ENCODE results near the gene PTX4. TPM values are rescaled to one million over a fixed set of nuclear protein-coding genes. Genes with fewer than 3 reads are reported as not detected.

Gene PTX4
- total RNA-seq, 4 donors from 2014 or later = not detected

GRCh38 chr16:1459967-1460366 lies 28.8 kb downstream of the PTX4 start:
- no peaks in the 10 kb centered on the region for H3K9me3 ChIP-seq
- no peak overlapping the region for H3K27ac ChIP-seq
- no peak overlapping the region for H3K4me3 ChIP-seq
- H3K27me3 ChIP-seq = no peaks in the 10 kb centered on the region
- H3K36me3 ChIP-seq = peaks cover 24 to 91% (median 25%) of the 10 kb centered on the region in 3 donors
- no peak for TF ChIP-seq POLR2A (IDR thresholded peaks at IDR 0.05)
- no peak for TF ChIP-seq CTCF (IDR thresholded peaks at IDR 0.05)
- intact Hi-C loops (cut with DNase I) = no loop called here
- DNase-seq = no peak
- WGBS, 2 donors = 67 to 79% methylated on average over 7 to 9 of the region's 10 CpGs
- no peaks in the 10 kb centered on the region for H3K4me1 ChIP-seq

- DNase-seq = no peak
- TF ChIP-seq POLR2A (IDR thresholded peaks at IDR 0.05) = no peak
- TF ChIP-seq CTCF (IDR thresholded peaks at IDR 0.05) = no peak
- intact Hi-C loops (cut with DNase I) = no loop called here
- no peak overlapping the region for H3K27ac ChIP-seq
- no peak overlapping the region for H3K4me3 ChIP-seq
- H3K4me1 ChIP-seq = no peaks in the 10 kb centered on the region
- H3K9me3 ChIP-seq = no peaks in the 10 kb centered on the region
- peaks cover 27 to 91% (median 29%) of the 10 kb centered on the region in 3 donors for H3K36me3 ChIP-seq
- H3K27me3 ChIP-seq = no peaks in the 10 kb centered on the region
- 80% methylated on average over 1 of the region's 14 CpGs; no CpG with 5 or more reads in 1 of the 2 donors for WGBS, 2 donors
Measured at GRCh38 chr16:1458977-1459341, 29.8 kb downstream of the PTX4 start.

- H3K36me3 ChIP-seq = peaks cover 31 to 91% (median 32%) of the 10 kb centered on the region in 3 donors
- no peak overlapping the region for H3K4me3 ChIP-seq
- H3K27me3 ChIP-seq = no peaks in the 10 kb centered on the region
- WGBS, 2 donors = 62 to 74% methylated on average over 10 of the region's 26 CpGs
- no peaks in the 10 kb centered on the region for H3K4me1 ChIP-seq
- intact Hi-C loops (cut with DNase I) = no loop called here
- DNase-seq = no peak
- no peak overlapping the region for H3K27ac ChIP-seq
- TF ChIP-seq CTCF (IDR thresholded peaks at IDR 0.05) (no peak), POLR2A (IDR thresholded peaks at IDR 0.05) (no peak)
- no peaks in the 10 kb centered on the region for H3K9me3 ChIP-seq
Measured at GRCh38 chr16:1458336-1458976, 30.3 kb downstream of the PTX4 start.

- 93 to 95% methylated on average over 12 to 15 of the region's 42 CpGs for WGBS, 2 donors
- DNase-seq = no peak
- no peaks in the 10 kb centered on the region for H3K9me3 ChIP-seq
- H3K27ac ChIP-seq = no peak overlapping the region
- peaks cover 34 to 91% (median 38%) of the 10 kb centered on the region in 3 donors for H3K36me3 ChIP-seq
- TF ChIP-seq POLR2A (IDR thresholded peaks at IDR 0.05) (no peak), CTCF (IDR thresholded peaks at IDR 0.05) (no peak)
- intact Hi-C loops (cut with DNase I) = no loop called here
- no peaks in the 10 kb centered on the region for H3K27me3 ChIP-seq
- no peaks in the 10 kb centered on the region for H3K4me1 ChIP-seq
- H3K4me3 ChIP-seq = no peak overlapping the region
Measured at GRCh38 chr16:1457489-1458245, 31.1 kb downstream of the PTX4 start.

- H3K27me3 ChIP-seq = no peaks in the 10 kb centered on the region
- H3K27ac ChIP-seq = no peak overlapping the region
- 87 to 91% methylated on average over 6 of the region's 16 CpGs for WGBS, 2 donors
- no peaks in the 10 kb centered on the region for H3K9me3 ChIP-seq
- intact Hi-C loops (cut with DNase I) = no loop called here
- no peaks in the 10 kb centered on the region for H3K4me1 ChIP-seq
- H3K36me3 ChIP-seq = peaks cover 34 to 95% (median 43%) of the 10 kb centered on the region in 3 donors
- DNase-seq = no peak
- no peak overlapping the region for H3K4me3 ChIP-seq
- TF ChIP-seq POLR2A (IDR thresholded peaks at IDR 0.05) = no peak
- TF ChIP-seq CTCF (IDR thresholded peaks at IDR 0.05) = no peak
Measured at GRCh38 chr16:1456951-1457350, 31.8 kb downstream of the PTX4 start.

All from esophagus squamous epithelium (tissue), 5 donors.